NCI-H774 (cell line): ENCODE results near the gene PLXNA1.

Source experiments
- DNase-seq: peaks from one replicate; lab custom pipeline; 2025; lab: John Stamatoyannopoulos, UW

The PLXNA1 gene

DNA sequence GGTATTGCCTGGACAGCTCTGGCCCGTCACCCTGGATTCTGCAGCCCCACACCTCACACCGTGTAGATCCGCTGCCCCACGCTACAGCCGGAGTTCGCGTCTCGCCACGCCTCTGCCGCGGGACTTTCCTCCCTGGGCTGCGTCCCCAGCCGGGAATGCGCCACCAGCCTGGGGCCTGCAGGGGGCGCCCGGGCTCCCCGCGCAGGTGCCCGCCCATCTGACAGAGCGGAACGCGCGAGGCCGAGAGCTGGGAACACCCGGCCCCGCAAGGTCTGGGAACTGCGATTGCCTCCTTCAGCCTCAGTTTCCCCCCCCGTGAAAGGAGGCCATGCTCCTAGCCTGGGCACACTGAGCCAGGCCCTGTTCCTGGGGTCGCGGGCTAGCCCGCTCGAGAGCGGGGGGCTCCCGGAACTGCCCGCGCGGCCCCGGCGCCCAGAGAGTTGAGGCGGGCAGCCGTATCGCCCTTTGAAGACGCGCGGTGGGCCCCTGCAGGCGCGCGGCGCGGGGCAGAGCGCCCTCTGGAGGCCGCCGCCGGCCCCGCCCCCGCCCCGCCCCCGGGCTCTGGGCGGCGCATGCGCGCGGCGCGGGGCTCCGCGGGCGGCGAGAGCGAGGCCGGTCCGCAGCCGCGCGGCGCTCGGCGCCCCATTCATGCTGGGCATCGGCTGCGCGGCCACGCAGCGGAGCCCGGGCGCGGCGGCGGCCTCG, at the start of gene PLXNA1:
Gene PLXNA1 (plus strand): TSS at position 645 of the 705 bp plus-strand sequence. CDS start 5,479 bp downstream, outside the sequence.
- DNase-seq, result peak; percentile 73

DNA sequence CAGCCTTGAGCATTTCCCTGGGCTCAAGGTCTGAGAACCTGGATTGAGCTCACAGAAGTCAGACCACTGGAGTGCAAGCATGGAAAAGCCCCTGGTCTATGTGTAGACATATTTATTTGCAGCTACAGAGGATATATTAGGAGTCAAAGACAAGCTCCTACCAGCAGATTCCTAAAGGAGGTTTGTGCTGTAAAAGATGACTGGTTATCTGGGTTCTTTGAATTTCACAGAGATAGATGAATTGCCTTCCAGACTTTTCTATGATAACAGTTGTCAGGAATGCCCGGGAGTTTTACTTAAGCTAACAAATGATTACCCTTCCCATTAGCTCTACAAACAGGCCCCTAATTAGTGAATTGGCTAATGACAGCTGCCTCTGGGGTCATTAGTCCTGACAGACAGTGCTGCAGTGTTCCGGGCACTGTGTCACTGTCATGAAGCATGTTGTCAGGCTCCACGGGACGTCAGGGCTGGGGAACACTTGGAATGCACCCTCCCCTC, 48.8 kb upstream of the PLXNA1 start:
- peak; percentile 5 for DNase-seq

DNA sequence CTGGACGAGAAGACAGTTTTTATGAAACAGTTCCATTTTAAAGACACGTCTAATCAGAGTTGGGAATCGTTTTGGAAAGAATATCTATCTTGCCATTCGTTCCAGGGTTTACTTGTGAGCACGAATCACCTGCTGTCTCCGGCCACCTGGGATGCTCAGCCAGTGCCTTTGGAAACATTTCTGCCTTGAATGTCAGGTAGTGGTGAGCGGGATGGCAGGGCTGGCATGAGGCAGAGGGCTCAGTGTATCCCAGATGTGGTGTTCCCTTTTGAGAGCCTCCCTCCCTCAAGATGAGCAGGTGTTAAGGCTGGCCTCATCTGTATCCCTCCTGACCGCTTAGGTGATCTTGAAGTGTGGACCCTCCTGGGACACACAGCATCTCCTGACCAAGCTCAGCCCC, 47.9 kb upstream of the PLXNA1 start:
- DNase-seq, result no peak

DNA sequence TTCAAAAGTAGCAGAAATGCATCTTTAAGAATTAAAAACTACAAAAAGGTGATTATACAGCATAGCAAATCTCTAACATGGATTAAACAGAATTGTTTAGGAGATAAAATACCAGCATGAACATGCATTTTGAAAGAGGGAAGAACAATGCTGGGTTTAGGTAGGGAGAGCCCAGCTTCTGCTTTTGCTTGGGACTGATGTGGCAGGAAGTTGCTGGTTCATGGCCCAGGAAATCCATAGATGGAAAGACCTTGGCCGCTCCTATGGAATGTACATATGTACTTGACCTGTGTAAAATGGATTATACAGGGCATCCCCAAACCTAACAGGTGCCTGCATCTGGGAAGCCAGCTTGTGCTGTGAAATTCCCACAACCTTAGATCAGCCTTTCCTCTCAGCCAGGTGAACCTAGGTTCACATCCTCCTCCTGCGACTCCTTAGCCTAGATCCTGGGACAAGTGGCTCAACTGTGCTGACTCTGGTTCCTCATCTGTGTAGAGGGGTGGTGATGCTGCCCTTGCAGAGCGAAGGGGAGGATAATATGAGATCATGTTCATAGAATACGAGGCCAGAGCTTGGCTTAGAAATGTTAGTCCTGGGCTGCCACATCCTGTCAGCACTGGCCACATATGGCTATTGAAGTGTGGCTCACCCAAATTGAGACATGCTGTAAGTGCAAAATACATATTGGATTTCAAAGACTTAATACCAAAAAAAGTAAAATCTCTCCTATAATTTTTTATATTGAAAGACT, 47.0 kb upstream of the PLXNA1 start:
- DNase-seq, result no peak

DNA sequence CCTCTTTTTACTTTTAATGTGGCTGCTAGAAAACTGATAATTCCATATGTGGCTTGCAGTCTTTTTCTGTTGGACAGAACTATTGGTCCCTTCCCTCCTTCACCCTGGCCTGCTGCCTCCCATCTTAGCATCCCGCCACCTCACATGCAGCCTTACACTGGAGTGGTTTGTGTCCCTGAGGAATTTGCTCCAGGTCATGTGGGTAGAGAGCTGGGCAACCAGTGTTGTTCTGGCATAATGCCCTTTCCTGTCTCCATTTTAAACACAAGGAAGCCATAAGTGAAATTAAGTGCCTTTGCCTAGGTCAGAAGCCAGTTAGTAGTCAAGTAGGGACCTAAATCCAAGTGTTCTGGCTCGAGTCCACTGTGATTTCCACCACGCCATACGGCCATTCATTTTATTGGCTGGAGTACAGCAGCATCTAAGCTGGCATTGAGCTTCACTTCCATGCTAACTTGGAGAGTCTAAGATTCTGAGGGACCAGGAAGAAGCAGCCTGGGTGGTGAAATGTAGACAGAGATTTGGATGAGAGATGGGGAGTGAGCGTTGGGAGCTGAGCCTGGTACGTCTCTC, 46.0 kb upstream of the PLXNA1 start:
- DNase-seq, result no peak

DNA sequence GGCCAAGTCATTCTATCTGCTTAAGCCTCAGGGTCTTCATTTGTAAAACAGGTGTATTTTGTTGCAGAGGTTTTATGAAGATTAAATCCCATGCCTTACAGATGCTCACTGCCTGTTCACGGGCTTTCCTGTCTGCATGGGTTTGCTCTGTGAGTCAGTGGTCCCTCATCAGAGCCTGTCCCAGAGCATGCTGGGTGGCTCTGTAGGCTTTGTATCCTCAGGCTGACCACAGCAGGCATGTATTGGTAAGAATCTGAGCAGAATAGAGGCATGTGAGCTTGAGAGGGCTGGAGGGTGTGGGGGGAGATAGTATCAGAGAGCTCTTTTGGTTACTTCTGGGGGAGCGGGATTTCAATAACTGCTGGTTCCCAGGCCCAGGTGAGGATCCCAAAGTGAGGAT, 45.4 kb upstream of the PLXNA1 start:
- DNase-seq, result no peak

DNA sequence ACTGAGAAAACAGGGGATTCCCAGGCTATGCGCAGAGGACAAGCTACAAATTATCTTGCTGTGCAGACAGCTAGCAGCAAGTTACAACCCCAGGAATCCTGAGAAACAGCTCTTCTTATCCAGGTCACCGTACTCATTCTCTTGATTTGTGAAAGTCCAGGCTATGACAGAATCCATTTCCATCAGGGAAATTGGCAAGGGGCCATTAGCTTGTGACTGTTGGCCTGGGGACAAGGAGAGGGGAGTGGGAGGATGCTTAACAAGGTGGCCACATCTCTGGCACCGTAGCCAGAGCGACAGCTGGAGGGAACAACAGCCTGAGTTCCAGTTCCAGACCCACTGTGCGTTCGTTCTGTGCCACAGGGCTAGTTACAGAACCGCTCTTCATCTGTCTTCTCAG, 44.9 kb upstream of the PLXNA1 start:
- no peak for DNase-seq

DNA sequence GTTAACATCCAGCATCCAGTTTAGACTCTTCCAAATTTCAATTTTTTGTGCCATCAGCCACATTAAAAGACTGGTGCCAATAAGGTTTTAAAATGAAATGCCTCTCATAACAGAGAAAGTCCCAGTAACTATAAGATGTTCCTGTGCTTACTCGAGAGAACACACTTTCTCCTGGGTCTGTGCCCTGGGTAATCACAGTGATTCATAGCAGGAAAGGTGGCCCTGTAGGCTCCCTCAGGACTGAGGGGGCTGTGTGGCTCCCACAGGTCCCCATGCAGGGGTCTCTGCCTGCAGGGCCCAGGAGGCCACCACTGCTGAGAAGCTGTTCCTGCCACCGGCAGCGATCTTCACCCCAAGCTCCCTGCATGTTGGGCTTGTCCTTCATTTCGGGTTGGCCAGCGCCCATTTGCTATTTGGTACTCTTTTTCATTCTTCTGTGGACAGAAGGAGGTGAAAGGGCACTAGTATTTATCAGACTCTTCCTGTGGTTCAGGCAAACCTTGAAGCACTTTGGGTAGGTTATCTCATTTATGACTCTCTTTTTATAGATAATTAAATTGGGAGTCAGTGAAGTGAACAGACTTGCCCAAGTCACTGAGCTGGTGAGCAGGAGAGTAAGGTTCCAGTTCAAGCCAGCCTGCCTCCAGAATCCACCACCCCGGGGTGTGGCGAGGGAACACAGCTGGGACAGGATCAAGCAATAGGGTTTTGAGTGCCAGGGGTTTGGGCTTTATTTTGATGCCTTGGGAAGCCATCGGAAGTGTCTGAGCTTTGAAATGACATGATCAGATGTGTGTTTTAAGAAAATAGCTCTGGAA, 44.2 kb upstream of the PLXNA1 start:
- DNase-seq, result no peak

DNA sequence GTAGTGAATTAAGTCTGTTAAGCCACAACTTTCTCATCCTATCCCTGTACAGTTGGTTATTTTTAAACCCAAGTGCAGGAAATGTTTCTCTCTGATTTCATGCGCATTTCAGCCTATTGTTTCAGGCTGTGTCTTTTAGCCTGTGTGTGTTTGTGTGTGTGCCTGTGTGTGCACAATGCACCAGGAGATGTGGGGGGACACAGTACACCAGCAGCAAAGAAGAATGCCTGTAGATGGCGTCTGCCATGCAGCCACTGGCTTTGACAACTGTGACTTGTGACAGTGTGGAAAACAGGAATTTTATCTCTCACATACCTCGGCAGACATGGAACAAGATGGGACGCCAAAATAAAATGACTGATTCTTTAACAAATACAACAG, 43.6 kb upstream of the PLXNA1 start:
- no peak for DNase-seq

DNA sequence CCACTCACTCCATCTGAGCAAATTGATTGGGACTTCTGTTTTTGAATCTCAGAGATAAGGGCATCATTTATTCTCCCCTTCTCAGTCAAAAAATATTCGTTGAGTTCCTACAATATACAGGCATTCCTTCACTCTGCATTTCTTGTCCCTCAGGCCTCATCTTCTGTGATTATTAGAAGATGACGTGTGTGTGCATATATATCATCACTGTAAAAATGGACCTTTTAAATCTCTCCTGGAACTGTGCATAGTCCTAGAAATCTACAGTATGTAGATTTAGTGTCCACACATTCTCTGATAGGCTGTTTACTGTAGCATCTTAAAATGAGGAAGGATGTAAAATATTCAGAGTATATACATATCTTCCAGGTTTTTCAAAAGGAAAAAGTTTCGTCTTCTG, 43.2 kb upstream of the PLXNA1 start:
- DNase-seq, result no peak

DNA sequence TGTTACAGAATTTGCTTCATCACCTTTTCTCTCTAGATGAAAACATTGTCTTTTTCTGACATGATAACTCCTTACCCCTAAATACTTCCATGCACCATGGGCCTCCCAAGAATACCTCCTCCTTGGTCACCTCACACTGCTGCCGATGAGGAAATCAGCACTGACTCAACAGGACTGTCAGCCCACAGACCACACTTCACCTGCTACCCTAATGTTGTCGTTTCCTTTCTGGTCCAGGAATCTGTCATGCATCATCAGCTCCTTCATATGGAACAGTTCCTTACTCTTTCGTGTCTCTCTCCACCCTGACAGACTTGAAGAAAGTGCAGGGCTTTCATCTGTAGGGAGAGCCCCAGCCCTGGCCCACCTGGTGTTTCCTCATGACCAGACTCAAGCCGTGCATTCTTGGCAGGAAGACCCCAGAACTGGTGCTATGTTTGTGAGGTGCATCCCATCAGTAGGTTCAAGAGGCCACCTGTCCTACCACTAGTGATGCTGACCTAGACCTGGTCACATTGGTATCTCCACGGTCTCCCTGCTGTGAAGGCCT, 41.1 kb upstream of the PLXNA1 start:
- no peak for DNase-seq

DNA sequence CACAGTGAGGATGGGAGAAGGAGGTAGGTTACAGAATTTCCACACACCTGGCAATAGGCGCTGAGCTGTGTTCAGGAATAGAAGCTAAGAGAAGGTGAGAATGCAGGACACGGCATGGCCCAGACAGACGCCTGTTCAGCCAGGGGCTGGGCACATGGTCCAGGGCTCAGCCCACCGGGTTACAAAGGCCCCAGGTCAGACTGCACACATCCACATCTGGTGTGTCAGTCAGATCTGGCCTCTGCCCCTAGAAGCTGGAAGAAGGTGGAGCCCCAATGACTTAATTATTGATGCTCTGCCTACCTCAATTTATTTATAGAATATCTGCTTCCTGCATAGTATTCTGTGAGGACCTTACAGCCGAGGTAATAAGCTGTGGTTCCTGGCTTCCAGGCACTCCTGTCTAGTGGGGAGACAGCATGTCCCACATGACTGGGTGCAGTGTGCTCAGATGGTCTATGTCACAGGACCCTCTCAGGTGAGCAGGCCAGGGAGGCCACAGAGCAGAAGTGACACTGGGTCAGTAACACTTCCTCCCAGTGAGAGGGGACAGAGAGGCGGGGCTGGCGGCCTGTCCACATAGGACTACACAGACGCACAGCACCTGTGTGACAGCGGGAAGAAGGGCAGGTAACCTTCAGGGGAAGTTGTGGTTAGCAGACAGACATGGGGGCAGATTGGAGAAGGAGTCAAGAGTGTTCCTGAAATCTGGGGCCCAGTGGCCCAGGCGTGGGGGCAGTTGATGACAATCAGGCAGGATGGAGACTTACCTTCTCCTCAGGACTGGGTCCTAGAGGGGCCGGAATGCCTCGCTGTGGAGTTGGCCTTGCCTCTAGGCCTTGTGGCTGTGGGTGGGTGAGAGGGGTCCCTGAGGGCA, 38.6 kb upstream of the PLXNA1 start:
- no peak for DNase-seq

DNA sequence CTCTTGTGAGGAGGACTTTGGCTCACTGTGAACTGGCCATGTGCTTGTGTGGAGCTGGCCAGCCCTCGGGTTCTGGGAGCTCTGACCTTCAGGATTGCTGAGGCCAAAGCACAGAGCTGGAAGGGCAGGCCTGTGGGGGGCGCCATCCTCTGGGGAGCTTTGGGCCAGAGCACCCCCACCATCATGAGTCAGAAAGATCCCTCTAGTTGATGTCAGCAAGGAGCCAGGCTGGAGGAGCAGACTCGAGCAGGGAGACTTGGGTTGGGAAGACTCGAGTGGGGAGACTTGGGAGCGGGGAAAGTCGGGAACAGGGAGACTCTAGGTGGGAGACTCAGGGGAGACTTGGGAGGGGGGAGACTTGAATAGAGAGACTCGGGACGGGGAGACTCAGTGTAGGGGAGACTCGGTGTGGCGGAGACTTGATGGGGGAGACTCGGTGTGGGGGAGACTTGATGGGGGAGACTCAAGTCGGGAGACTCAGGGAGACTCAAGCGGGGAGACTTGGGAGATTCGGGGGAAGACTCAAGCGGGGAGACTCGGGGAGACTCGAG, 37.7 kb upstream of the PLXNA1 start:
- no peak for DNase-seq

DNA sequence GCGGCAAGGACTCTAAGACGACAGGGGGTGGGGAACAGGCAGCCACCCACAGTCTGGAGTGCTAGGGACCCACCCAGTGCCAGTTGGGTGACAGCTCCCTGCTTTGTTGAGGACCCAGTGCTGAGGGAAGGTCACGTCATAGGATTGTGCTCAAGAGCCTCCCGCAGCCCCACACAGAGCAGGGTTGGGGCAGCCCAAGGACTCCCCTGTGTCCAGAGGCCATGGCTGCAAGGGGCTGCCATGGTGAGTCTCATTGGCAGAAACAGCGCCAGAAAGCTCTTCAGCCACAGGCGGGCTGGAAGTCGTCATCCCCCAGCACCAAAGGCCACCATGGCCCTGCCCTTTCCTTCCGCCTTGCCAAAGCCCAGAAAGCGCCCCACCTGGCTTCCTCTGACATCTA, 37.0 kb upstream of the PLXNA1 start:
- no peak for DNase-seq

DNA sequence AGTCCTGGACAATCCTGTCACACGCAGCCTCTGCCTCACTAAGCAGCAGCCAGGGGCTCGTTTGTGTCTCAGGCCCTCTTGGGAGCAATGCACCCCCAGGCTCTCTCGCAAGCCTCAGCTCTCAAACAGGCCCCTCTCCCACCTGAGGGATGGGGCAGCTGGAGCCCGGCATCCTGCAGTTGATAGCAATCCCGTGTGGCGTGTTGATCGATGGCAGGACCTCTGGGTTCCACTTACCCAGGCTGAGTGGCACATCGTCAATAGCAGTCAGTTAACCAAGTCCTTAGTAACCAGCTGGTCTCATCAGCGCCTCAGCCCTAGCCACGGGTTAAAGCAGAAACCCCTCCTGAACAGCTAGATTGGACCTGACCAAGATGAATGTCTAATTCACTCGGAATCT, 36.5 kb upstream of the PLXNA1 start:
- no peak for DNase-seq

DNA sequence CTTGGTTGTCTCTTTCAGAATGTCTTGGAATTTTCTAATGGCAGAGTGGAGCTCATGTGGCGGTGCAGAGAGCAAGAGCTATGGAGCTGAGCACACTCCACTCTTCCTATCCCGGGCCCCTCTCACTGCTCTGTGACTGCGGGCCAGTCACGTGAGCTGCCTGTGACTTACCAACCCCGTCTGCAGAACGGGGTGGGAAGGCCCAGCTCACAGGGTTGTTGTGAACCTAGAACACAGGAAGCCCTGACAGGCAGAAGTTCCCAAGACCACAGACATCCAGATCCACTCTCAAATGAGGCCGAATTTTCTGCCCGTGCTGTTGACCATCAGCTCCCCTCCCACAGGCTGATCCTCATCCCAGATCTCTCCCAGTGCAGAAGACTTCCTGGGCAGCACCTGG, 35.5 kb upstream of the PLXNA1 start:
- no peak for DNase-seq

DNA sequence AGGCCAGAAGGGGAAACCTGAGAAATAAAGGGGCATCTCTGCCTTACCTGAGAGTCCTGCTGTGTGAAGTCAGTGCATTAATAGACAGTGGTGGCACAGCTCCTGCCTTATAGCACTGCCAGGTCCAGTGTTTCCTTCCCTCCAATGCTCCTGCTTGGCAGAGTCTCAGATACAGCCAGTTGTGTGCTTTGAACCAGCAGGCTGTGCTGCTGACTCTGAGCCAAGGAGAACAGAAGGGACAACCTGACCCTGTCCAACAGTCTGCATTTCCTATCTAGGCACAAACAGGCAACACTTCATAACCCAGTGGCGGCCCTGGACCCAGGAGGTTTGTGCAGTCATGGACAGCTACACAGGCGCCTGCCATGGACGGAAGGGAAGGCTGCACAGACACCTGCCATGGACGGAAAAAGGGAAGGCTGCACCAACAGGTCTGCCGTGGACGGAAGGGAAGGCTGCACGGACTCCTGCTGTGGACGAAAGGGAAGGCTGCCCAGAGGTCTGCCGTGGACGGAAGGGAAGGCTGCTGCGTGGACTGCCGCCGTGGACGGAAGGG, 33.9 kb upstream of the PLXNA1 start:
- no peak for DNase-seq

DNA sequence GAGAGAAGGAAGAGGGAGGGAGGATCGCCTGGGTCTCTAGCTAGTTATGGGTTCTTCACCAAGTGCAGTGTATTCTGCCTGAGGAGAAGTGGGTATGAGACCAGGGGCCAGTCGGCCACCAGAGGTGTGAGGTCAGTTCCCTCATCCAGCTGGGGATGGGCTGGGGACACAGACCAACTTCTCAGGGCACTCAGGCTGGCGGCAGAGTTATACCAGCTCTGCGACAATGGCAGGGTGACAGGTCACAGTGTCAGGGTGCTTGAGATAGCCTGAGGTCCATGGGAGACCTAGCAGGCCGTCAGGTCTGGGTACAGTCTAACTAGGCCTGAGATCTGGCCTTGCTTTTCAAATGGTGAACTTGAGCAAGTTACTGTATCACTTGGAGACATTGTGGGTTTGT, 31.4 kb upstream of the PLXNA1 start:
- no peak for DNase-seq

DNA sequence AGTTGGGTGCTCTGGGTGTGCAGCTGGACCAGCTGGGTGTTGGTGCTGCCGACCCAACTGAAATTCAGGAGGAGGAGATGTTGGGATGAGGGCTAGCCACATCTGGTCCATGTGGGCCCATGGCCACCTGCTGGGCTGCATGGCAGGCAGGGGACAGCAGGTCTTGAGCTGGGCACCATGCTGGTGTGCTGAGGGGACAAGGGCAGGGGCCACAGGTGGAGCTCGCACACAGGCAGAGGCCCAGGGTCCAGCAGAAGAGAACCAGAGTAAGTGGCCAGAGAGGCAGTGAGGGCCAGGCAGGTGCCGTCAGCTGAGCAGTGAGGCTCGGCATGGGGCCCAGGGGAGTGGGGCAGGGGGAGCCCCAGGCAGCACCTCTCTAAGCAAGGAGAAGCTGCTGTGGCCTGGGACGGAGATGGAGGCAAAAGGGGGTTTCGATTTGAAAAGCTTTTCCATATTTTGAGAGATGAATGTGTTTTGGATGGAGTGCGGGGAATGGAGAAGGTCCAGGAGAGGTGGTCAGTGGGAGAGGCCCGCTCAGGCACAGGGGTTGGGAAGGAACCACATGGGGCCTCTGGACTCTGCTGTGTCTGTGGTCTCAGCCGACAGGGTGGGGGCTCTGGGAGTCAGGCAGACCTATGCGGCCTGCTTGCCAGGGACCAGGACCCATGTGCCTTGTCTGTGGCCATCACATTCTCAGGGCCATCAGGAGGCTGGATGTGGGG, 30.5 kb upstream of the PLXNA1 start:
- DNase-seq, result no peak
